C4-2B (cell line): Measurements from ENCODE around the gene PERCC1.

ENCODE experiments used
- ZFX ChIP-seq: fragments of 450-650 bp; IDR thresholded peaks from 2 replicates; pipeline ENCODE4 v1.6.1; 2017
- TF ChIP-seq, protein P1 (sequence below): fragments of 450-650 bp; conservative IDR thresholded peaks from 2 replicates; pipeline ENCODE4 v1.5.1; 2017; ENCODE audit warnings: mild to moderate bottlenecking

- TF ChIP-seq, protein P1, sequence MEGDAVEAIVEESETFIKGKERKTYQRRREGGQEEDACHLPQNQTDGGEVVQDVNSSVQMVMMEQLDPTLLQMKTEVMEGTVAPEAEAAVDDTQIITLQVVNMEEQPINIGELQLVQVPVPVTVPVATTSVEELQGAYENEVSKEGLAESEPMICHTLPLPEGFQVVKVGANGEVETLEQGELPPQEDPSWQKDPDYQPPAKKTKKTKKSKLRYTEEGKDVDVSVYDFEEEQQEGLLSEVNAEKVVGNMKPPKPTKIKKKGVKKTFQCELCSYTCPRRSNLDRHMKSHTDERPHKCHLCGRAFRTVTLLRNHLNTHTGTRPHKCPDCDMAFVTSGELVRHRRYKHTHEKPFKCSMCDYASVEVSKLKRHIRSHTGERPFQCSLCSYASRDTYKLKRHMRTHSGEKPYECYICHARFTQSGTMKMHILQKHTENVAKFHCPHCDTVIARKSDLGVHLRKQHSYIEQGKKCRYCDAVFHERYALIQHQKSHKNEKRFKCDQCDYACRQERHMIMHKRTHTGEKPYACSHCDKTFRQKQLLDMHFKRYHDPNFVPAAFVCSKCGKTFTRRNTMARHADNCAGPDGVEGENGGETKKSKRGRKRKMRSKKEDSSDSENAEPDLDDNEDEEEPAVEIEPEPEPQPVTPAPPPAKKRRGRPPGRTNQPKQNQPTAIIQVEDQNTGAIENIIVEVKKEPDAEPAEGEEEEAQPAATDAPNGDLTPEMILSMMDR = no peak
- TF ChIP-seq ZFX = no peak
Measured at GRCh38 chr16:1442697-1443096, 11.8 kb downstream of the PERCC1 start.
